ENCODE results near the gene GPATCH4. TPM values are rescaled to one million over a fixed set of nuclear protein-coding genes. Genes with fewer than 3 reads are reported as not detected.

The GPATCH4 gene
- total RNA-seq = 10 to 100 TPM; 40.2 to 43.2 TPM

DNA sequence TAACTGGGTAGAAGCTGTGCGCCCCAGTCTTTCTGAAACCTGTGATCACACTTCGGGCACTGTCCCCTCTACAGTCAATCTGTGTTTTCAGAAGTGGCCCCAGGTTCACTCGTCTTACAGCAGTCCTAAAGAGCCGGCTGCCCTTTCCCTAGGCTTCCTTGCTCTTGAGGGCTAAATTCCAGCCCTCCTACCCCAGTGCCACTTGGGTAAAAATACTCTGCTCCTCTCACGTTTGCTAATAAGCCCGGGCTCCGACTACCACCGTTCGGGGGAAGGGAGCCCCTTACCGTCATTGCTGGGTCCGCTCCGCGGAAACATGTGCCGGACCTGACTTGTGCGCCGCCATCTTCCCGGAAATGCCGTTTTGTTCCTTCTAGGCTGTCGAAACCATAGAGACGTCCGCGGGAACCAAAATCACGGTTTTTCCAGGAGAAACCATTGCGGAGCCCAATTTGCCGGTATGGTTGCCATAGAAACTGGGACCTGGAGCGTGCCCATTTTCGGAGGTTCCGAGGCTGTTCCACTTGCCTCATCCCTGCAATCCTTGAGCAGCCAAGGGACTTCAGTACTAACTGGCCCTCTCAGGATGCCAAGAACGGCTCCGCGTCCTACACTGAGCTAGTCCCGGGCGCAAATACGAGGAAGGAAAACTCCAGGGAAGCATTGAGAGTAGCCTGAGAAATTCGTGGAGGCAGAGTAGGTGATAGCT is at the start of gene GPATCH4:
GPATCH4 (minus strand) TSS at position 358 of the 709 bp plus-strand sequence.
- ChIA-PET CTCF (interaction anchor here (0.6 to 2.2 kb wide), 15 partner anchors 7 to 266 kb away, joined by 3 to 14 read pairs (median 3); partner anchors contain the start of genes CRABP2, MEF2D and NAXE), POLR2A (interaction anchor here (0.6 to 2.2 kb wide), 5 partner anchors 9 to 144 kb away, joined by 3 to 19 read pairs (median 4); partner anchors contain the start of gene NAXE)
- Mint-ChIP-seq H3K27ac (peak within 1 kb of the TSS; percentile 95), H3K4me1 (ENCODE audit: low read depth) (peaks cover 38% of the 10 kb centered on the region), H3K9me3 (no peaks in the 10 kb centered on the region), H3K36me3 (peaks cover 19% of the 10 kb centered on the region), H3K4me3 (peak within 1 kb of the TSS; percentile 94), H3K27me3 (no peaks in the 10 kb centered on the region)
- peak; percentile 88 for DNase-seq
- intact Hi-C loops (cut with micrococcal nuclease) = loop anchor here (1.0 to 5.0 kb wide), 3 partner anchors 10 to 144 kb away; partner anchors contain the start of genes MEF2D and NAXE

DNA sequence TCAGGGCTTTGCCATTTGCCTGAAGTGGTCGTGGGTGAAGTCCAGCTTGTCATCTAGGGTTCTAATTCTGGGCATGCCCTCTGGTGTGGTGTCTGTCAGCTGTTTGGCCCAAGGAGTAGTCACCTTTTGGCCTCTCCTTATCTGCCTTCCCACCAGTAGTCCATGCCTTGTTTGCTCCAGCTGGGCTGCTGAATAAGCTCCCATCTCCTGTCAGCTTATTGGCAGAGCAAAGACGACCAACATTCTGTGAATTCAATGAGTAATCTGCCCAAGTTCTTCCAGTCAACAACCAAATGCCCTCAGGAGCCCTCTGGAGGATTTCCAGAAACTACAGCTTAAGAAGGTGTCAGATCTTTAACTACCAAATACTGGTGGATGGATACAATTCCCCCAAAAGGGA is 47.7 kb upstream of the GPATCH4 start:
- Mint-ChIP-seq H3K9me3 (no peaks in the 10 kb centered on the region), H3K27me3 (peaks cover 69% of the 10 kb centered on the region), H3K27ac (no peak overlapping the region), H3K4me1 (ENCODE audit: low read depth) (no peaks in the 10 kb centered on the region), H3K36me3 (no peaks in the 10 kb centered on the region), H3K4me3 (no peak overlapping the region)
- no peak for DNase-seq
- CTCF ChIA-PET = interaction anchor here (0.6 to 2.9 kb wide), 12 partner anchors 9 to 263 kb away, joined by 3 to 19 read pairs (median 4); no protein-coding TSS in a partner anchor
- POLR2A ChIA-PET = no interaction called here
- intact Hi-C loops (cut with micrococcal nuclease) = no loop called here

DNA sequence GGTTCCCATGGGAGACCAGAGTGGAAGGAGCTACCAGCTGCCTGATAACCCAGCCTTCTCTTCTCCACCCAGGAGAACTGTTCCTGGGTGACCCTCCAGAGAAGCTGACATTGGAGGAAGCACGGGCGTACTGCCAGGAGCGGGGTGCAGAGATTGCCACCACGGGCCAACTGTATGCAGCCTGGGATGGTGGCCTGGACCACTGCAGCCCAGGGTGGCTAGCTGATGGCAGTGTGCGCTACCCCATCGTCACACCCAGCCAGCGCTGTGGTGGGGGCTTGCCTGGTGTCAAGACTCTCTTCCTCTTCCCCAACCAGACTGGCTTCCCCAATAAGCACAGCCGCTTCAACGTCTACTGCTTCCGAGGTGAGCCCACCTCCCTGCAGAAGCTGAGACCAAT is 47.2 kb upstream of the GPATCH4 start:
- no peak overlapping the region for H3K4me3 Mint-ChIP-seq
- no peaks in the 10 kb centered on the region for H3K9me3 Mint-ChIP-seq
- ChIA-PET CTCF (interaction anchor here (0.6 to 2.9 kb wide), 13 partner anchors 10 to 262 kb away, joined by 3 to 19 read pairs (median 4); no protein-coding TSS in a partner anchor), POLR2A (no interaction called here)
- intact Hi-C loops (cut with micrococcal nuclease) = no loop called here
- H3K27me3 Mint-ChIP-seq = peaks cover 68% of the 10 kb centered on the region
- no peak overlapping the region for H3K27ac Mint-ChIP-seq
- peaks cover 4% of the 10 kb centered on the region for H3K4me1 Mint-ChIP-seq (ENCODE audit: low read depth)
- no peaks in the 10 kb centered on the region for H3K36me3 Mint-ChIP-seq
- DNase-seq = no peak

DNA sequence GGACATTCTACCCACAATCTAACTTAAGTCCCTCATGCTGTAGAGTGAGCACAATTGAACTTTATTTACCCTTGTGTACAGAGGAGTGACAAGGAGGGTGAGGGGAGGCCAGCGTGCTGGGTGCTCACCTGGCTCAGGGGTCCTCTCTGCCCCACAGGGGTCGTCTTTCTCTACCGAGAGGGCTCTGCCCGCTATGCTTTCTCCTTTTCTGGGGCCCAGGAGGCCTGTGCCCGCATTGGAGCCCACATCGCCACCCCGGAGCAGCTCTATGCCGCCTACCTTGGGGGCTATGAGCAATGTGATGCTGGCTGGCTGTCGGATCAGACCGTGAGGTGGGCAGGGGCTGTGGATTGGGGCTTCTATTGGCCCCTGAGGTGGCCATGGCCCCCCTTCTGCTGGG is 46.1 kb upstream of the GPATCH4 start:
- no peak overlapping the region for H3K4me3 Mint-ChIP-seq
- no peaks in the 10 kb centered on the region for H3K9me3 Mint-ChIP-seq
- H3K27me3 Mint-ChIP-seq = peaks cover 67% of the 10 kb centered on the region
- no peaks in the 10 kb centered on the region for H3K36me3 Mint-ChIP-seq
- H3K4me1 Mint-ChIP-seq (ENCODE audit: low read depth) = peaks cover 12% of the 10 kb centered on the region
- DNase-seq = no peak
- no peak overlapping the region for H3K27ac Mint-ChIP-seq
- ChIA-PET CTCF (interaction anchor here (0.8 kb wide), 1 partner anchor 12 kb away, joined by 4 read pairs; no protein-coding TSS in a partner anchor), POLR2A (no interaction called here)
- intact Hi-C loops (cut with micrococcal nuclease) = no loop called here

DNA sequence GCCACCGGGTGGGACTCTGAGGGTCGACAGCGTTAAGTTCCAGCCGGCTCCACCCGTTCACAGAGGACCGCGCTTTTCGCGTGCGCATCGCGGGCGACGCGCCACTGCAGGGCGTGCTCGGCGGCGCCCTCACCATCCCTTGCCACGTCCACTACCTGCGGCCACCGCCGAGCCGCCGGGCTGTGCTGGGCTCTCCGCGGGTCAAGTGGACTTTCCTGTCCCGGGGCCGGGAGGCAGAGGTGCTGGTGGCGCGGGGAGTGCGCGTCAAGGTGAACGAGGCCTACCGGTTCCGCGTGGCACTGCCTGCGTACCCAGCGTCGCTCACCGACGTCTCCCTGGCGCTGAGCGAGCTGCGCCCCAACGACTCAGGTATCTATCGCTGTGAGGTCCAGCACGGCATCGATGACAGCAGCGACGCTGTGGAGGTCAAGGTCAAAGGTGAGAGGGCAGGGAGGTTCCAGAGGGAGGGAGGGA is 45.5 kb upstream of the GPATCH4 start:
- peaks cover 13% of the 10 kb centered on the region for H3K4me1 Mint-ChIP-seq (ENCODE audit: low read depth)
- intact Hi-C loops (cut with micrococcal nuclease) = no loop called here
- ChIA-PET CTCF (interaction anchor here (1.9 kb wide), 1 partner anchor 20 kb away, joined by 12 read pairs; no protein-coding TSS in a partner anchor), POLR2A (no interaction called here)
- peaks cover 65% of the 10 kb centered on the region for H3K27me3 Mint-ChIP-seq
- H3K27ac Mint-ChIP-seq = no peak overlapping the region
- no peaks in the 10 kb centered on the region for H3K9me3 Mint-ChIP-seq
- DNase-seq = no peak
- no peaks in the 10 kb centered on the region for H3K36me3 Mint-ChIP-seq
- H3K4me3 Mint-ChIP-seq = no peak overlapping the region

DNA sequence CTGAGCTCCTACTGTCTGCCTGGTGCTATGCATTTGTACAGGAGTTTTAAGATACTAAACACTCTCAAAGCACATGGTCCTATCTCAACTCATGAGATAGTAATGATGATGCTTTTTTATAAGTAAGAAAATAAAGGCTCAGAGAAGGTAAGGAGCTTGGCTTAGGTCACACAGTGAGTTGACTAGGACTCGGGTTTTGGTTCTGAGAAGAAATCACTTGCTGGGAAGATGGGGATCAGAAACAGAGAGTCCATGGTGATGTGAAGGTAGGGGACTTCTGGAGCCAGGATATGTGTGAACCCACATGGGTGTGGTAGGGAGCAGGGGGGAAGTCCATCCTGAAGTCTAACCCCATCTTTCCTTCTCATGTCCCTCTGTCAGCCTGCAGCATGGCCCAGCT is 44.4 kb upstream of the GPATCH4 start:
- no peak for DNase-seq
- CTCF ChIA-PET = interaction anchor here (1.9 to 3.3 kb wide), 2 partner anchors 13 to 19 kb away, joined by 12 to 30 read pairs; no protein-coding TSS in a partner anchor
- Mint-ChIP-seq H3K4me1 (ENCODE audit: low read depth) (peaks cover 23% of the 10 kb centered on the region), H3K4me3 (no peak overlapping the region), H3K9me3 (no peaks in the 10 kb centered on the region), H3K27me3 (peaks cover 69% of the 10 kb centered on the region), H3K36me3 (no peaks in the 10 kb centered on the region), H3K27ac (no peak overlapping the region)
- intact Hi-C loops (cut with micrococcal nuclease) = no loop called here
- POLR2A ChIA-PET = no interaction called here

GRCh38 chr1:156645056-156645455 is 43.8 kb upstream of the GPATCH4 start:
- Mint-ChIP-seq H3K27ac (no peak overlapping the region), H3K9me3 (no peaks in the 10 kb centered on the region), H3K4me3 (no peak overlapping the region), H3K27me3 (peaks cover 73% of the 10 kb centered on the region), H3K4me1 (ENCODE audit: low read depth) (peaks cover 24% of the 10 kb centered on the region), H3K36me3 (no peaks in the 10 kb centered on the region)
- no peak for DNase-seq
- ChIA-PET CTCF (interaction anchor here (1.9 to 3.3 kb wide), 2 partner anchors 13 to 18 kb away, joined by 12 to 30 read pairs; no protein-coding TSS in a partner anchor), POLR2A (no interaction called here)
- intact Hi-C loops (cut with micrococcal nuclease) = no loop called here

DNA sequence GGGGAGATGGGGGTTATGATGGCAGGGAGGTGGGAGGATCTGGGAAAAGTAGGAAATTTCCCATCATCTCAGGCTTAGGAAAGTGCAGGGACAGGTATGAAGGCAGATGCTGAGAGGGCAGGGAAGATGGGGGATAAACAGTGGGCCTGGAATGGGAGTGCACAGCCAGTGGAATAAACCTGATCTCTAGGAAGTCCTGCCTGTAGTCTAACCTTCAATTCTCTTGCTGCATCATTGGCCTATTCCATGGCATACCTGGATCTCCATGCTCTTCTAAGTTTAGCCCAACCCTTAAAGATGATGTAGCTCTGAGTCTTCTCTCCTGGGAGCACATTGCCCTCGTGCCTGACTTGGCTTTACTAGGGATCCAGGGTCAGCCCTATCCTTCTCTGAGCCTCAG is 43.4 kb upstream of the GPATCH4 start:
- intact Hi-C loops (cut with micrococcal nuclease) = no loop called here

GRCh38 chr1:156644146-156644545 is 42.9 kb upstream of the GPATCH4 start:
- ChIA-PET CTCF (interaction anchor here (0.8 to 5.2 kb wide), 9 partner anchors 14 to 258 kb away, joined by 3 to 34 read pairs (median 4); partner anchors contain the start of genes CRABP2 and NES), POLR2A (no interaction called here)
- Mint-ChIP-seq H3K27ac (no peak overlapping the region), H3K27me3 (peaks cover 80% of the 10 kb centered on the region), H3K9me3 (no peaks in the 10 kb centered on the region), H3K4me1 (ENCODE audit: low read depth) (peaks cover 24% of the 10 kb centered on the region), H3K4me3 (no peak overlapping the region), H3K36me3 (no peaks in the 10 kb centered on the region)
- intact Hi-C loops (cut with micrococcal nuclease) = no loop called here
- DNase-seq = no peak

More for the DNA sequence above, 43.4 kb upstream of the GPATCH4 start:
- Mint-ChIP-seq H3K9me3 (no peaks in the 10 kb centered on the region), H3K36me3 (no peaks in the 10 kb centered on the region), H3K27ac (no peak overlapping the region), H3K4me1 (ENCODE audit: low read depth) (peaks cover 24% of the 10 kb centered on the region), H3K27me3 (peaks cover 76% of the 10 kb centered on the region), H3K4me3 (no peak overlapping the region)
- POLR2A ChIA-PET = no interaction called here
- CTCF ChIA-PET = interaction anchor here (1.3 to 5.2 kb wide), 5 partner anchors 14 to 259 kb away, joined by 4 to 34 read pairs (median 12); partner anchors contain the start of gene CRABP2
- no peak for DNase-seq

DNA sequence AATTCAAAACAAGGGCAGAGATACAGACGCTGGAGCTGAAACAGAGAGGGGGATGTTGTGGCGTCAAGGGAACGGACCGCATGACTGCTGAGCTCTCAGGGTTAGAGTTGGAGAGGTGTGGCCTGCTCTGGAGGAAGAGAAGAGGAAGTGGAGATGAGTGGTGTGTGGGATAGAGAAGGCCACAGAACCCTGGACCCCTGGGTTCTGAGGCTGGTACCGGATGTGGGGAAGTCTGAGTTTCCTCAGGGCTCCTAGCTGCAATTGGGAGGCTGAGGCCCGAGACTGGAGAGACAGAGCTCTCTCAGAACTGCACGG is 42.5 kb upstream of the GPATCH4 start:
- Mint-ChIP-seq H3K27me3 (peaks cover 80% of the 10 kb centered on the region), H3K36me3 (no peaks in the 10 kb centered on the region), H3K9me3 (no peaks in the 10 kb centered on the region), H3K4me3 (no peak overlapping the region), H3K27ac (no peak overlapping the region), H3K4me1 (ENCODE audit: low read depth) (peaks cover 24% of the 10 kb centered on the region)
- intact Hi-C loops (cut with micrococcal nuclease) = no loop called here
- ChIA-PET CTCF (interaction anchor here (0.8 to 5.2 kb wide), 9 partner anchors 15 to 258 kb away, joined by 3 to 34 read pairs (median 4); partner anchors contain the start of genes CRABP2 and NES), POLR2A (interaction anchor here (1.0 kb wide), 1 partner anchor 41 kb away, joined by 3 read pairs; no protein-coding TSS in a partner anchor)
- DNase-seq = peak; percentile 65

DNA sequence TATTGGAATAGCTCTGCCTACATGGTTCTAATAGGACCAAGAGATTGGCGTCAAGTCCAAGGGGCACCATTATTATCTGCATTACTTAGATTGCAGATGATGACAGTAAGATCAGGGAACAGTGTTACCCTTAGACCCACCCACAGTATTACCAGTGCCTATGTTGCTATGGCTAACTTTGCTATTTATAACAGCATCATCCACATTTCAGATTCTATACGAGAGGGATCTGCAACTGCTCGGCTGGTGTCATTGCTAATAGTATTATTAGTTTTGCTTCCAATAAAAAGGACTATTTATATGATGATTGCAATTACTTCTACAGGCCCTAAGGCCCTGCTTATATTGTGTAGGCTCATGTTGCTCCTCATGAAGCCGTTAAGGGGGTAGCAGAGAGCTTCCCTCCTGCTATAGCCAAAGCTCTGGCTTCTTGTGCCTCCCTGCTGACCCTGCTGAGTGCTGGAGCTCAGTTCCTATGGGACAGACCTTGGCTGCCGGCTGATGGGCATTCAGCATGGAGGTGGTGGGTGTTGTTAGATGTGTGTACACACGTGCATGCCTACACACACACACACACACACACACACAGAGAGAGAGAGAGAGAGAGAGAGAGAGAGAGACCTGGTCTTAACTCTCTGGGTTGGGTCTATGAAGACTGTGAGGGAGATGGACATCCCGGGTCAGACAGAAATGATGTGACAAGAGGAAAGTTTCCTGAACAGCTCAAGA is 41.9 kb upstream of the GPATCH4 start:
- ChIA-PET POLR2A (interaction anchor here (1.0 kb wide), 1 partner anchor 42 kb away, joined by 3 read pairs; no protein-coding TSS in a partner anchor), CTCF (interaction anchor here (0.8 to 5.2 kb wide), 9 partner anchors 15 to 257 kb away, joined by 3 to 34 read pairs (median 4); partner anchors contain the start of genes CRABP2 and NES)
- intact Hi-C loops (cut with micrococcal nuclease) = no loop called here
- Mint-ChIP-seq H3K36me3 (no peaks in the 10 kb centered on the region), H3K27me3 (peaks cover 80% of the 10 kb centered on the region), H3K4me3 (no peak overlapping the region), H3K9me3 (no peaks in the 10 kb centered on the region), H3K4me1 (ENCODE audit: low read depth) (peaks cover 24% of the 10 kb centered on the region), H3K27ac (no peak overlapping the region)
- no peak for DNase-seq
